Dermis microvascular lymphatic vessel endothelial cell (primary cell): Measurements from ENCODE around the gene NANOS3. TPM values are rescaled to one million over a fixed set of nuclear protein-coding genes. Genes with fewer than 3 reads are reported as not detected.

Experiments
- DNase-seq, 2 donors: peaks; one replicate each; pipeline versions ENCODE4 v3.0.0 to v3.0.0-alpha.2; 2010; ENCODE audit warnings: low read depth in 2 of 2
- total RNA-seq: library from RNA; depleted of rRNA; stranded (reverse); fragments of >200 nt; gene quantifications from 2 replicates; pipeline ENCODE4 v1.2.1, GENCODE V29; 2014

NANOS3 gene
- total RNA-seq, 1 donor from 2014 or later, result not detected

DNA sequence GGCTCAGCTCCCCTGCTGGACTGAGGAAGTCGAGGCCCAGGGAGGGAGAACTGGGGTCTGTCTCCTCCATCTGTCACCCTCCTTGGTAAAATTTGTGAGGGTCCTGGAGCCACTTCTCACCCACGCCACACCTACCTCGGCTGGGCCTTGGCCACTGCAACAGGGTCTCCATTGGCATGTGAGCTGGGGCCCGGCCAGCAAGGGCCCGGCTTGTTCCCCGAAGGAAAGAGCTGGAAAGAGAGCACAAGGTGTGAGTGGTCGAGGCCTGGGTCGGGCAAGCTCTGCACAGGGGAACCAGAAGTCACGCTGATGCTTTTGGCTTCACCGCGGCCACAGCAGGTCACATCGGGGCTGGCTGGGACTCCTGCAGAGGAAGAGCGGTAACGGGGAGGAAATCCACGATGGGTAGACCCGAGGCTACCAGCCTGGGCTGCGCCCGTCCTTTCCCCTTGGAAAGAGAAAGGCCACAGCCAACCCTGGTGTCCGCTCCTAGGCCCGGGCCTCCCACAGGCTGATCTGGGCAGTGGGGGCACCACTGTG lies 9.0 kb downstream of the NANOS3 start:
- no peak for DNase-seq

DNA sequence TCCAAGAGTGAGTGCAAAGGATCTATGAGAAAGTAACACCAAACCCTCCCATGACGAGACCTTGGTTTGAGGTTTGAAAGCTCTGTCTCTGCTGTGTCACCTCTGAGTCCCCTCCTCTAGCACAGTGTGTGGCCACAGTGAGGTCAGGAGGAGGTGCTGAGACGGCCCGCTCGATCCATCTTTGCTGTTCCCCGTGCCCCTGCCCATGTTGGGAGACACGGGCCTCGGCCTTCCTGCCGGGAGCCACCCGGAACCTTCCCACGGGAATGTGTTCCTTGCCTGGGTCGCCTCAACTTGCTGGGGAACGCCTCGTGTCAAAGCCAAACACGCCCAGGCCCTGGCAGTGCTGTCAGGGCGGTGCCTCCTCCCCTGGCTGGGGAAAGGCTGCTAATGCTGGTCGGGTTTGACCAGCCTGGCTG lies 10.1 kb downstream of the NANOS3 start:
- no peak for DNase-seq

DNA sequence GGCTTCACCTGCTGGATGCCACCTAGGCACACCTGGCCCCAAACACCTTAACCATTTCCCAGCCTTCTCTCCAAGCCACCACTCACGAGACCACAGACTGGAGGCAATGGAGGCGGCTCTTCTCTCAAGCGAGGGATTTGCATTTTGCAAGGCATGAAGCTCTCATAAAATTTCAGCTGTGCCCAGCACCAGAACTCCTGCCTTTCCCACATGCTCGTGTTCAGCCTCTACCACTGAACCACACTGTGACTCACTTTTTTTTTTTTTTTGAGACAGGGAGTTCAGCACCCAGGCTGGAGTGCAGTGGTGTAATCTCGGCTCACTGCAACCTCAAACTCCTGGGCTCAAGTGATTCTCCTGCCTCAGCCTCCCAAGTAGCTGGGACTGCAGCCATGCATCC lies 10.6 kb downstream of the NANOS3 start:
- DNase-seq, result no peak

DNA sequence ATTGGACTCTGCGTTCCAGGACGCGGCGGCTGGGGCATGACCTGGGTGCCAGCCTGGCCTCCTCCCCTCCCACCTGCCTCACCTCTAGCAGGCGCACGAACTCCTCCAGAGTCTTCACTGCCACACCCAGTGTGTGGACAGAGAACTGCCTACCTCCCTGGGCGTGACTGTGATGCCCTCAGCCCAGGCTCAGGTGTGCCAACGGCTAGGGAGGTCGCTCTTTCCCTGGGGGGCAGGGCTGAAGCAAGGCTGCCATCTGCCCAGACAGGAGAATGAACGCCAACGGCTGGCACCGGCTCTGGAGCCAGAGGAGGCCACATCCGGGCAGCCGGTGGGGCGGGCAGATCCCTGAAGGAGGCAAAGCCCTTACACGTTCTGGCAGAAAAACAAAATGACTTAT lies 11.3 kb downstream of the NANOS3 start:
- DNase-seq, result no peak

DNA sequence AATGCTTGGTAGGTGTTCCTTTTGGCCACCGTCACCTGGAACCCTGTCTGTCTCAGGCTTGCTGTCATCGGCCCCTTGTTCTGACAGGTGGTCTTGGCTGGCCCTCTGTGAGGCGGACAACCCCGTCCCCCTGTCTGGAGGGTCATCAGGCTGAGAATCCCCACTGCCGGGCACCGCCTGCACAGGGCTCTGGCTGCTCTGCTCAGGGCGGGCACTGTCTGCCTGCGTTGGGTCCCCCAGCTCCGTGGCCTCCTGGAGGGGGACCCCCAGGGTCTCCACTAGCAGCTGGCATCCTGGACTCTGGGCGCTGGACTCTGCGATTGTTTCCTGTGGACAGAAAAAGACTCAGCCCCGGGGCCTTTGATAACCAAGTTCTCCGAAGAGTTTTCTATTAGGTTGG lies 13.2 kb downstream of the NANOS3 start:
- DNase-seq, result no peak

GRCh38 chr19:13892870-13893269 lies 15.9 kb downstream of the NANOS3 start:
- DNase-seq, result no peak

DNA sequence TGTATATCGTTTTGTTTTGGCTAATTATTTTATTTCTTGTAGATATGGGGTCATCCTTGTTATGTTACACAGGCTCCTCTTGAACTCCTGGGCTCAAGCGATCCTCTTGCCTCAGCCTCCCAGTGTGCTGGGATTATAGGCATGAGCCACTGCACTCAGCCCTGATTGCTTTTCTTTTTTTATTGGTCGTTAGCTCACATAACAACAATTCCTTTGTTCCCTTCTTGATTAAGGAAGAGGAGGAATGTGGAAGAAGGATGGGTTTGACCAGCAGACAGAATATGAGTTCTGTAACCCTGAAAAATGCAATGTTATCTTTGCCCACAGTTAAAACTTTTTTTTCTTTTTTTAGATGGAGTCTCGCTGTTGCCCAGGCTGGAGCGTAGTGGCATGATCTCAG lies 17.6 kb downstream of the NANOS3 start:
- no peak for DNase-seq

DNA sequence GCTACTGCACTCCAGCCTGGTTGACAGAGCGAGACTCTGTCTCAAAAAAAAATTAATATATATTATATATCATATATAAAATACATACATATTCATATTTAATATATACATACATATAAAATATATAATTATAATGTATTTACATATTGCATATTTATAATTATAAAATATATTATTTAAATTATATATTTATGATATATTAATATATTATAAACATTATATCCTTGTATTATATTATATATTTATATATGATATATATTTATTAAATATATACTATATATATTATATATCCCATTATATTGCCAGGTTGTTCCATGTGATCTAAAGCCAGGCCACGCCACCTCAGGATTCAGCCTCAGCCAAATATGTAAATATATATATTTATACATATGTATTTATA lies 19.3 kb downstream of the NANOS3 start:
- DNase-seq, result no peak

DNA sequence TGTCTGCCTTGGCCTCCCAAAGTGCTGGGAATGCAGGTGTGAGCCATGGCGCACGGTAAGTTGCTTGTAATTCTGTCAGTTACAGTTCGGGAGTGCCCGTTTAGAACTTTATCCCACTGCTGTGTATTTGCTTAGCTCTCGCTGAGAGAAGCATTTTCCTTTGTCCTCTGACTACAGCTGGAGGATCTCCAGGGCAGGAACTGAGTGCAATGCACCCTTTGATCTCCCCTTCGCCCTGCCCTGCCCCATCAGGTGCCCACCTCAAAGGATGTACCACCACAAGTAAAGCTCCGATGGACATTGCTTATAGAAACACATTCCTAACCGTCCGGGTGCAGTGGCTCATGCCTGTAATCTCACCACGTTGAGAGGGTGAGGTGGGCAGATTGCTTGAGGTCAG lies 22.5 kb downstream of the NANOS3 start:
- no peak for DNase-seq

- DNase-seq, result no peak
These were observed 23.1 kb downstream of the NANOS3 start for GRCh38 chr19:13899912-13900584.

- DNase-seq, result peak in 1 of 2 donors; percentile 32
These were observed 26.1 kb downstream of the NANOS3 start for GRCh38 chr19:13902993-13903555.

- DNase-seq, result peak; percentile 65 to 86
These were observed 28.9 kb downstream of the NANOS3 start, which contains the start of the genes BRME1 and CC2D1A for GRCh38 chr19:13905634-13906520. Gene BRME1 (minus strand): TSS chr19:13906117. CDS start chr19:13904892, 1,225 bp downstream. Gene CC2D1A (plus strand): TSS chr19:13906201. CDS start chr19:13906442, 241 bp downstream.

GRCh38 chr19:13906521-13906904 lies 29.6 kb downstream of the NANOS3 start:
- DNase-seq, result no peak

GRCh38 chr19:13906910-13907309 lies 30.0 kb downstream of the NANOS3 start:
- DNase-seq, result no peak

- no peak for DNase-seq
These were observed 31.7 kb downstream of the NANOS3 start for GRCh38 chr19:13908674-13909073.

GRCh38 chr19:13909430-13909829 lies 32.5 kb downstream of the NANOS3 start:
- no peak for DNase-seq

DNA sequence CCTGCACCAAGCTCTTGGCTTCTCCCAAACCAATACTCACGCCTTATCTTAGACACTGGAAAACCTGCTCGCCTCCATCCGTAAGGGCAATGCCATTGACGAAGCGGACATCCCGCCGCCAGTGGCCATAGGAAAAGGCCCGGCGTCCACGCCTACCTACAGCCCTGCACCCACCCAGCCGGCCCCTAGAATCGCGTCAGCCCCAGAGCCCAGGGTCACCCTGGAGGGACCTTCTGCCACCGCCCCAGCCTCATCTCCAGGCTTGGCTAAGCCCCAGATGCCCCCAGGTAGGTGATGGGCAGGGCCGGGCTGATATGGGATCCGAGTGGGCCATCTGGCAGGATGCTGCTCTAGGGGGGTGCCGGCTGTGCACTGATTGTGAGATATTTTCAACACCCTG lies 36.4 kb downstream of the NANOS3 start:
- DNase-seq, result no peak

DNA sequence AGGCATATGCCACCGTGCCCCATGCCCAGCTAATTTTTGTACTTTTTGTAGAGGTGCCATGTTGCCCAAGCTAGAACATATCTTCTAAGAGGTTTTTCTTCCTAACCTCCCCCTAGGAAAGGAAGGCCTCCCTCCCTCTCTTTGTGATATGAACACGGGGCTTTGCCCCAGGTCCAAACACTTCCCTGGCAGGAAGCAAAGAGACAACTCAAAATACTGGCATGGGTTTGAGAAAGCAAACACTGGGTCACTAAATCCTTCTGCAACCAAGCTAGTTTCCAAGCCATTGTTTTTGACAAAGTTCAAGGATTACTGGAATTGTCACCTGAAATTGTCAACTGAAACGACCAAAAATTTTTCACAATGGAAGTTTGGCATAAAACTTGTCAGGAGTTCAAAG lies 37.8 kb downstream of the NANOS3 start:
- DNase-seq, result no peak

DNA sequence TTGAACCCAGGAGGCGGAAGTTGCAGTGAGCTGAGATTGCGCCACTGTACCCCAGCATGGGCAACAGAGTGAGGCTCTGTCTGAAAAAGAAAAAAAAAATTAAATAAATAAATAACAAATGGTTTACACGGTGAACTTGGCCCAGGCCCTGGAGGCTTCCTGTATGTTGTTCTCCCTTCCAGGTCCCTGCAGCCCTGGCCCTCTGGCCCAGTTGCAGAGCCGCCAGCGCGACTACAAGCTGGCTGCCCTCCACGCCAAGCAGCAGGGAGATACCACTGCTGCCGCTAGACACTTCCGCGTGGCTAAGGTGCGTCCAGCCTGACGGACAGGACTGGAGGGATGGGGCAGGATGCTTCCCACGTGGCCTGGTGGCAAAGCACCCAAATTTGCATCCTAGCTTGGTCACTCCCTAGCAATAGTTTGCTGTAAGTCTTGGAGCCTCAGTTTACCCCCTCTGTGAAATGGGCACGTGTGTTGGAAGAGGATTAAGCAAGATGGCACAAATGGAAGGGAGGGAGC lies 41.0 kb downstream of the NANOS3 start:
- peak; percentile 23 to 68 for DNase-seq

GRCh38 chr19:13918726-13919411 lies 41.9 kb downstream of the NANOS3 start:
- DNase-seq, result no peak

DNA sequence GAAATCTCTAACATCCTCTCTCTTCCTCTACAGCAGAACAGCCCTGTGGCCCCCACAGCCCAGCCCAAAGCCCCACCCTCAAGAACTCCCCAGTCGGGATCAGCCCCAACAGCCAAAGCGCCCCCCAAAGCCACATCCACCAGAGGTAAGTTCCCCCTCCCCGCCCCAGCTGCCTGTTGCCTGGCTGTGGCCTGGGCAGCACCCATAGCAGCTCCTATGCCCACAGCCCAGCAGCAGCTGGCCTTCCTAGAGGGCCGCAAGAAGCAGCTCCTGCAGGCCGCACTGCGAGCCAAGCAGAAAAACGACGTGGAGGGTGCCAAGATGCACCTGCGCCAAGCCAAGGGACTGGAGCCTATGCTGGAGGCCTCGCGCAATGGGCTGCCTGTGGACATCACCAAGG lies 43.6 kb downstream of the NANOS3 start:
- no peak for DNase-seq
